PC-9 (cell line): Measurements from ENCODE around the gene GEMIN5. TPM values are rescaled to one million over a fixed set of nuclear protein-coding genes. Genes with fewer than 3 reads are reported as not detected.

ENCODE experiments used
- BruUV-seq: library from RNA; stranded (reverse); fragments of 400-500 nt; replicated peaks from 2 replicates; lab custom pipeline; 2021; lab: Mats Ljungman, UMichigan
- CTCF ChIA-PET: fragments of 300-600 bp; sonication (Branson Sonifier 250); formaldehyde crosslinking; loops from one replicate; lab custom pipeline; 2022; ENCODE audit warnings: antibody characterized with exemption; lab: Charles Lee
- POLR2A ChIA-PET: fragments of 300-600 bp; sonication (Branson Sonifier 250); formaldehyde crosslinking; loops from one replicate; lab custom pipeline; 2022; ENCODE audit warnings: antibody characterized with exemption; ENCODE audit not compliant: unreplicated experiment; lab: Charles Lee
- DNase-seq, 2 experiments: peaks; one replicate each; pipeline versions ENCODE4 v3.0.0 to v3.0.0-alpha.2; 2015 to 2022; ENCODE audit warnings: mixed read lengths in 1 of 2
- H2AFZ ChIP-seq: fragments of 200-600 bp; sonication (generic); 2 replicates; pipeline ENCODE4 v1.8.1; 2017; ENCODE audit warnings: antibody characterized with exemption
- H3F3A ChIP-seq: fragments of 200-600 bp; sonication (generic); 2 replicates; pipeline ENCODE4 v1.8.1; 2017; ENCODE audit warnings: antibody characterized with exemption, mild to moderate bottlenecking, low read depth; ENCODE audit not compliant: insufficient read depth
- H3K27ac ChIP-seq: fragments of 200-600 bp; sonication (generic); 2 replicates; pipeline ENCODE4 v1.6.1; 2016; ENCODE audit warnings: mixed run types
- H3K27me3 ChIP-seq: fragments of 200-600 bp; sonication (generic); 2 replicates; pipeline ENCODE4 v1.6.1; 2016; ENCODE audit warnings: low read depth, mixed run types; ENCODE audit not compliant: insufficient read depth
- H3K36me3 ChIP-seq: fragments of 200-600 bp; sonication (generic); 2 replicates; pipeline ENCODE4 v1.6.1; 2016; ENCODE audit warnings: low read depth, mixed run types
- H3K4me1 ChIP-seq: fragments of 200-600 bp; sonication (generic); replicated peaks from 2 replicates; pipeline ENCODE4 v1.6.1; 2016; ENCODE audit warnings: mixed run types; ENCODE audit not compliant: insufficient read depth
- H3K4me2 ChIP-seq: fragments of 200-600 bp; sonication (generic); 2 replicates; pipeline ENCODE4 v1.6.1; 2017; ENCODE audit warnings: mixed run types
- H3K4me3 ChIP-seq: fragments of 200-600 bp; sonication (generic); 2 replicates; pipeline ENCODE4 v1.6.1; 2016; ENCODE audit warnings: mixed run types
- H3K79me2 ChIP-seq: fragments of 200-600 bp; sonication (generic); 2 replicates; pipeline ENCODE4 v1.6.1; 2017; ENCODE audit warnings: low read depth, mixed run types
- H3K9me2 ChIP-seq: fragments of 200-600 bp; sonication (generic); 2 replicates; pipeline ENCODE4 v1.8.1; 2017; ENCODE audit warnings: mild to moderate bottlenecking; ENCODE audit not compliant: insufficient read depth
- H3K9me3 ChIP-seq: fragments of 200-600 bp; sonication (generic); 2 replicates; pipeline ENCODE4 v1.8.1; 2016; ENCODE audit warnings: low read depth; ENCODE audit not compliant: insufficient read depth
- H4K20me1 ChIP-seq: fragments of 200-600 bp; sonication (generic); 2 replicates; pipeline ENCODE4 v1.8.1; 2017; ENCODE audit not compliant: insufficient read depth
- CTCF ChIP-seq: fragments of 200-600 bp; sonication (generic); conservative IDR thresholded peaks from 2 replicates; pipeline ENCODE4 v1.6.1; 2017; ENCODE audit warnings: mixed run types, antibody characterized with exemption, mild to moderate bottlenecking, moderate library complexity
- EZH2 ChIP-seq: fragments of 200-600 bp; sonication (generic); IDR thresholded peaks from 2 replicates; pipeline ENCODE4 v1.8.0; 2017; ENCODE audit warnings: antibody characterized with exemption, low read depth
- intact Hi-C: fragments of 100-400 bp; cut with micrococcal nuclease; formaldehyde crosslinking; loops from one replicate; pipeline ENCODE4 v1.10.0; 2022; ENCODE audit not compliant: unreplicated experiment
- total RNA-seq: library from RNA; stranded (reverse); gene quantifications from 2 replicates; pipeline ENCODE4 v1.2.3, GENCODE V29; 2021

GEMIN5 gene
- total RNA-seq, 1 experiment from 2014 or later: 18.6 TPM

GRCh38 chr5:154944716-154945115 is 6.7 kb upstream of the GEMIN5 start:
- Histone ChIP-seq H3K27ac (no peak overlapping the region), H4K20me1 (peaks cover 15% of the 10 kb centered on the region; the same call in 1 of the 2 replicates), H3K79me2 (peaks cover 54% of the 10 kb centered on the region), H3K4me2 (no peak overlapping the region), H3K36me3 (no peaks in the 10 kb centered on the region), H3F3A (no peaks in the 10 kb centered on the region), H3K9me2 (no peaks in the 10 kb centered on the region), H3K27me3 (no peaks in the 10 kb centered on the region), H3K9me3 (no peaks in the 10 kb centered on the region), H2AFZ (no peak overlapping the region), H3K4me3 (no peak overlapping the region), H3K4me1 (peaks cover 15% of the 10 kb centered on the region; the same call in 1 of the 2 replicates)
- BruUV-seq: no TSS peak
- intact Hi-C loops: loop anchor here (5.0 kb wide), 1 partner anchor 292 kb away; no protein-coding TSS in a partner anchor
- no peak for DNase-seq
- no peak for TF ChIP-seq EZH2
- TF ChIP-seq CTCF: no peak
- POLR2A ChIA-PET: no interaction called here
- CTCF ChIA-PET: no interaction called here

GRCh38 chr5:154943527-154943926 is 5.5 kb upstream of the GEMIN5 start:
- no peak for DNase-seq
- no peaks in the 10 kb centered on the region for H3K9me3 ChIP-seq
- peaks cover 48% of the 10 kb centered on the region for H3K79me2 ChIP-seq
- BruUV-seq: no TSS peak
- POLR2A ChIA-PET: no interaction called here
- no peak overlapping the region for H3K27ac ChIP-seq
- H3K4me2 ChIP-seq: no peak overlapping the region
- no peak overlapping the region for H2AFZ ChIP-seq
- H3K4me1 ChIP-seq: peaks cover 15% of the 10 kb centered on the region; the same call in 1 of the 2 replicates
- no peak for TF ChIP-seq CTCF
- TF ChIP-seq EZH2: no peak
- intact Hi-C loops: loop anchor here (5.0 kb wide), 1 partner anchor 291 kb away; no protein-coding TSS in a partner anchor
- H3F3A ChIP-seq: no peaks in the 10 kb centered on the region
- H3K36me3 ChIP-seq: no peaks in the 10 kb centered on the region
- H3K9me2 ChIP-seq: no peaks in the 10 kb centered on the region
- H3K4me3 ChIP-seq: no peak overlapping the region
- CTCF ChIA-PET: interaction anchor here (0.6 kb wide), 1 partner anchor 33 kb away, joined by 3 read pairs; no protein-coding TSS in a partner anchor
- H3K27me3 ChIP-seq: no peaks in the 10 kb centered on the region
- peaks cover 10% of the 10 kb centered on the region; the same call in 1 of the 2 replicates for H4K20me1 ChIP-seq

GRCh38 chr5:154940772-154941620 is 3.0 kb upstream of the GEMIN5 start, which contains the start of gene MRPL22:
Gene MRPL22, plus strand, starts transcription at chr5:154941073. Its CDS starts 38 bp downstream, at chr5:154941111.
- Histone ChIP-seq H3K36me3 (no peaks in the 10 kb centered on the region), H3F3A (no peaks in the 10 kb centered on the region), H3K9me2 (no peaks in the 10 kb centered on the region), H3K4me1 (peaks cover 26% of the 10 kb centered on the region; the same call in 1 of the 2 replicates), H3K4me3 (peak within 1 kb of the TSS; percentile 81), H3K4me2 (peak within 1 kb of the TSS; percentile 82), H3K27me3 (no peaks in the 10 kb centered on the region), H4K20me1 (no peaks in the 10 kb centered on the region), H3K9me3 (no peaks in the 10 kb centered on the region), H3K79me2 (peaks cover 45% of the 10 kb centered on the region), H3K27ac (peak within 1 kb of the TSS; percentile 35), H2AFZ (peak within 1 kb of the TSS; percentile 98)
- BruUV-seq: TSS peak; percentile 71
- intact Hi-C loops: loop anchor here (5.0 kb wide), 1 partner anchor 289 kb away; no protein-coding TSS in a partner anchor
- DNase-seq: peak; percentile 86 to 92
- POLR2A ChIA-PET: no interaction called here
- no peak for TF ChIP-seq CTCF
- CTCF ChIA-PET: no interaction called here
